ENCODE measurements around the gene COG5. TPM values are rescaled to one million over a fixed set of nuclear protein-coding genes. Genes with fewer than 3 reads are reported as not detected.

Gene COG5
- polyA plus RNA-seq, 3 donors, result 12.7 to 29.0 (median 28.1) TPM

- H3K4me2 ChIP-seq (replicated peaks; ENCODE audit: extremely low read depth, low read length, poor library complexity, severe bottlenecking), result no peak overlapping the region
- peaks cover 38 to 73% of the 10 kb centered on the region in 2 donors for H3K36me3 ChIP-seq (replicated peaks in 1 of 2; ENCODE audit: control insufficient read depth in 1 of 2, insufficient read depth in 2 of 2, low read length in 2 of 2)
- H3K36me3 Mint-ChIP-seq, result peaks cover 46 to 50% of the 10 kb centered on the region in 2 donors
- peak overlapping the region in 2 of 7 donors; percentile 22 to 62 for H3K27ac Mint-ChIP-seq
- H3K27ac ChIP-seq (ENCODE audit: low read depth in 1 of 2, low read length in 2 of 2), result no peak overlapping the region
- no peaks in the 10 kb centered on the region for H3K4me1 ChIP-seq (ENCODE audit: control insufficient read depth in 1 of 2, insufficient read depth in 2 of 2, low read length in 2 of 2)
- H2AFZ ChIP-seq (ENCODE audit: insufficient read depth, low read depth, low read length, poor library complexity, severe bottlenecking), result no peak overlapping the region
- H3K4me3 ChIP-seq (replicated peaks in 1 of 3; ENCODE audit: low read depth in 2 of 3, low read length in 3 of 3), result no peak overlapping the region
- intact Hi-C loops (cut with micrococcal nuclease), result no loop called here
- H3K4me1 Mint-ChIP-seq, result no peaks in the 10 kb centered on the region
- no peaks in the 10 kb centered on the region for H3K79me2 ChIP-seq (ENCODE audit: insufficient read depth, low read length)
- H3K9me3 Mint-ChIP-seq, result no peaks in the 10 kb centered on the region
- no peaks in the 10 kb centered on the region for H3K9me3 ChIP-seq (replicated peaks in 1 of 2; ENCODE audit: control insufficient read depth in 1 of 2, insufficient read depth in 1 of 2, low read length in 2 of 2)
- H3K4me3 Mint-ChIP-seq, result no peak overlapping the region
- 92% methylated on average over 2 of the region's 5 CpGs for WGBS (ENCODE audit: insufficient coverage)
- no peak for DNase-seq
- H4K20me1 ChIP-seq (ENCODE audit: insufficient read depth, low read length), result no peaks in the 10 kb centered on the region
- H3K27me3 ChIP-seq (ENCODE audit: control insufficient read depth in 2 of 2, insufficient read depth in 2 of 2, low read length in 2 of 2), result no peaks in the 10 kb centered on the region
- H3K9ac ChIP-seq (ENCODE audit: insufficient read depth, low read length, poor library complexity, severe bottlenecking), result no peak overlapping the region
- H3K27me3 Mint-ChIP-seq (ENCODE audit: low read depth in 3 of 3), result peaks cover 0 to 1% (median 0%) of the 10 kb centered on the region in 3 donors
- TF ChIP-seq CTCF (IDR thresholded peaks at IDR 0.05), result no peak
Observed at GRCh38 chr7:107596881-107597581, 33.3 kb upstream of the COG5 start.

- Histone ChIP-seq H2AFZ (ENCODE audit: insufficient read depth, low read depth, low read length, poor library complexity, severe bottlenecking) (no peak overlapping the region), H3K27ac (ENCODE audit: low read depth in 1 of 2, low read length in 2 of 2) (no peak overlapping the region), H3K9ac (ENCODE audit: insufficient read depth, low read length, poor library complexity, severe bottlenecking) (no peak overlapping the region), H3K36me3 (replicated peaks in 1 of 2; ENCODE audit: control insufficient read depth in 1 of 2, insufficient read depth in 2 of 2, low read length in 2 of 2) (peaks cover 28 to 54% of the 10 kb centered on the region in 2 donors), H4K20me1 (ENCODE audit: insufficient read depth, low read length) (no peaks in the 10 kb centered on the region), H3K79me2 (ENCODE audit: insufficient read depth, low read length) (no peaks in the 10 kb centered on the region), H3K9me3 (replicated peaks in 1 of 2; ENCODE audit: control insufficient read depth in 1 of 2, insufficient read depth in 1 of 2, low read length in 2 of 2) (no peaks in the 10 kb centered on the region), H3K27me3 (ENCODE audit: control insufficient read depth in 2 of 2, insufficient read depth in 2 of 2, low read length in 2 of 2) (no peaks in the 10 kb centered on the region), H3K4me2 (replicated peaks; ENCODE audit: extremely low read depth, low read length, poor library complexity, severe bottlenecking) (no peak overlapping the region), H3K4me1 (ENCODE audit: control insufficient read depth in 1 of 2, insufficient read depth in 2 of 2, low read length in 2 of 2) (no peaks in the 10 kb centered on the region), H3K4me3 (replicated peaks in 1 of 3; ENCODE audit: low read depth in 2 of 3, low read length in 3 of 3) (no peak overlapping the region)
- Mint-ChIP-seq H3K4me3 (no peak overlapping the region), H3K27me3 (ENCODE audit: low read depth in 3 of 3) (peaks cover 0 to 1% (median 0%) of the 10 kb centered on the region in 3 donors), H3K9me3 (no peaks in the 10 kb centered on the region), H3K4me1 (no peaks in the 10 kb centered on the region), H3K27ac (peak overlapping the region in 1 of 7 donors; percentile 40), H3K36me3 (peaks cover 39% of the 10 kb centered on the region in 2 donors)
- no peak for DNase-seq
- WGBS (ENCODE audit: insufficient coverage), result no CpG with 5 or more reads among the region's 4 CpGs
- intact Hi-C loops (cut with micrococcal nuclease), result no loop called here
- no peak for TF ChIP-seq CTCF (IDR thresholded peaks at IDR 0.05)
Observed at GRCh38 chr7:107594961-107595737, 31.4 kb upstream of the COG5 start.
